A673 (cell line): Measurements from ENCODE around the gene RPP38.

Experiments used
- EZH2 ChIP-seq: fragments of 200-600 bp; sonication (generic); IDR thresholded peaks from 2 replicates; pipeline ENCODE4 v1.6.1; 2017; ENCODE audit warnings: borderline replicate concordance, low read depth, mild to moderate bottlenecking, mixed read lengths, antibody characterized with exemption, low read length; ENCODE audit not compliant: poor library complexity, severe bottlenecking
- TF ChIP-seq, protein P1 (sequence below): fragments of 300-800, 200-600 bp; sonication (generic); conservative IDR thresholded peaks from 2 replicates; pipeline ENCODE4 v1.5.1; 2017; ENCODE audit warnings: low read depth, mild to moderate bottlenecking, antibody characterized with exemption, low read length, moderate library complexity, mixed read lengths

DNA sequence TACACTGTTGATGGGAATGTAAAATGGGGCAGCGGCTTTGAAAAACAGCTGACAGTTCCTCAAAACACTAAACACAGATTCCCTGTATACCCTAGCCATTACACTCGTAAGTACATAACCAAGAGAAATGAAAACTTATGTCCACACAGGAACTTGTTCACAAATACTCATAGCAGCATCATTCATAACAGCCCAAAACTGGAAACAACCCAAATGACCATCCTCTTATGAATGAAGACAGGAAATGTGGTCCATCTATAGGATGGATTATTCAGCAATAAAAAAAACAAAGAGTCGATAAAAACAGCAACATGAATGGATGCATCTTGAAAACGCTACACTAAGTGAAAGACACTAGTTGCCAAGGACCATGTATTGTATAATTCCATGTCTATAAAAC, 47.6 kb downstream of the RPP38 start:
- TF ChIP-seq, protein P1, sequence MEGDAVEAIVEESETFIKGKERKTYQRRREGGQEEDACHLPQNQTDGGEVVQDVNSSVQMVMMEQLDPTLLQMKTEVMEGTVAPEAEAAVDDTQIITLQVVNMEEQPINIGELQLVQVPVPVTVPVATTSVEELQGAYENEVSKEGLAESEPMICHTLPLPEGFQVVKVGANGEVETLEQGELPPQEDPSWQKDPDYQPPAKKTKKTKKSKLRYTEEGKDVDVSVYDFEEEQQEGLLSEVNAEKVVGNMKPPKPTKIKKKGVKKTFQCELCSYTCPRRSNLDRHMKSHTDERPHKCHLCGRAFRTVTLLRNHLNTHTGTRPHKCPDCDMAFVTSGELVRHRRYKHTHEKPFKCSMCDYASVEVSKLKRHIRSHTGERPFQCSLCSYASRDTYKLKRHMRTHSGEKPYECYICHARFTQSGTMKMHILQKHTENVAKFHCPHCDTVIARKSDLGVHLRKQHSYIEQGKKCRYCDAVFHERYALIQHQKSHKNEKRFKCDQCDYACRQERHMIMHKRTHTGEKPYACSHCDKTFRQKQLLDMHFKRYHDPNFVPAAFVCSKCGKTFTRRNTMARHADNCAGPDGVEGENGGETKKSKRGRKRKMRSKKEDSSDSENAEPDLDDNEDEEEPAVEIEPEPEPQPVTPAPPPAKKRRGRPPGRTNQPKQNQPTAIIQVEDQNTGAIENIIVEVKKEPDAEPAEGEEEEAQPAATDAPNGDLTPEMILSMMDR: no peak
- no peak for TF ChIP-seq EZH2
